Fibroblast of lung (primary cell): ENCODE results near the gene OR10H3. TPM values are rescaled to one million over a fixed set of nuclear protein-coding genes. Genes with fewer than 3 reads are reported as not detected.

Source experiments
- DNase-seq, 2 donors: peaks; one replicate each; pipeline versions ENCODE4 v3.0.0 to v3.0.0-alpha.2; 2010; ENCODE audit warnings: low read depth in 2 of 2
- H2AFZ ChIP-seq: 2 replicates; pipeline ENCODE4 v1.5.1; 2012; ENCODE audit warnings: low read length, control low read depth, inconsistent platforms
- H3K27ac ChIP-seq: 2 replicates; pipeline ENCODE4 v1.5.1; 2011; ENCODE audit warnings: low read length, control low read depth; ENCODE audit not compliant: insufficient read depth
- H3K27me3 ChIP-seq: 2 replicates; pipeline ENCODE4 v1.5.1; 2011; ENCODE audit warnings: mild to moderate bottlenecking, low read length; ENCODE audit not compliant: control insufficient read depth, insufficient read depth
- H3K36me3 ChIP-seq: 2 replicates; pipeline ENCODE4 v1.5.1; 2011; ENCODE audit warnings: low read length; ENCODE audit not compliant: control insufficient read depth, insufficient read depth
- H3K4me1 ChIP-seq: 2 replicates; pipeline ENCODE4 v1.5.1; 2011; ENCODE audit warnings: low read length; ENCODE audit not compliant: control insufficient read depth, insufficient read depth; ENCODE audit errors: extremely low read depth
- H3K4me2 ChIP-seq: 2 replicates; pipeline ENCODE4 v1.5.1; 2011; ENCODE audit warnings: low read length, control low read depth; ENCODE audit not compliant: insufficient read depth; ENCODE audit errors: extremely low read depth
- H3K4me3 ChIP-seq, 4 experiments: fragments of 200-600 bp in 1 of 4; sonication (generic) in 1 of 4; replicated peaks in 1 of 4; 2 replicates each; pipeline ENCODE4 v1.5.1; 2011 to 2016; ENCODE audit warnings: low read length in 4 of 4, low read depth in 3 of 4, mild to moderate bottlenecking in 3 of 4, control low read depth in 2 of 4, inconsistent platforms in 1 of 4, mixed read lengths in 1 of 4; ENCODE audit not compliant: insufficient read depth in 1 of 4; ENCODE audit errors: control extremely low read depth in 1 of 4
- H3K79me2 ChIP-seq: 2 replicates; pipeline ENCODE4 v1.5.1; 2012; ENCODE audit warnings: mild to moderate bottlenecking, low read length, inconsistent platforms; ENCODE audit not compliant: control insufficient read depth, insufficient read depth
- H3K9ac ChIP-seq: 2 replicates; pipeline ENCODE4 v1.5.1; 2011; ENCODE audit warnings: mild to moderate bottlenecking, low read length, control low read depth; ENCODE audit not compliant: insufficient read depth
- H3K9me3 ChIP-seq: 2 replicates; pipeline ENCODE4 v1.5.1; 2012; ENCODE audit warnings: low read depth, low read length; ENCODE audit not compliant: control insufficient read depth, insufficient read depth
- H4K20me1 ChIP-seq: 2 replicates; pipeline ENCODE4 v1.5.1; 2011; ENCODE audit warnings: low read length; ENCODE audit not compliant: control insufficient read depth, insufficient read depth; ENCODE audit errors: extremely low read depth
- CTCF ChIP-seq, 2 donors: IDR thresholded peaks in 1 of 2; conservative IDR thresholded peaks in 1 of 2; 1 replicate in 1 of 2; 2 replicates in 1 of 2; pipeline ENCODE4 v1.5.1; 2011 to 2012; ENCODE audit warnings: low read length in 2 of 2, control low read depth in 1 of 2, inconsistent platforms in 1 of 2, low read depth in 1 of 2, mild to moderate bottlenecking in 1 of 2
- EZH2 ChIP-seq: IDR thresholded peaks from 2 replicates; pipeline ENCODE4 v1.5.1; 2012; ENCODE audit warnings: low read length, control low read depth, mild to moderate bottlenecking; ENCODE audit errors: missing control alignments
- polyA plus RNA-seq, 2 donors: library from polyadenylated mRNA; depleted of rRNA in 1 of 2; stranded (reverse) in 1 of 2; unstranded in 1 of 2; fragments of >200 nt; gene quantifications; 2 replicates each; pipeline ENCODE4 v1.2.1, GENCODE V29; 2011 to 2012; ENCODE audit warnings: missing spikeins in 1 of 2
- total RNA-seq: library from RNA; depleted of rRNA; stranded (reverse); fragments of >200 nt; gene quantifications from 2 replicates; pipeline ENCODE4 v1.2.1, GENCODE V29; 2014

Gene OR10H3
- total and polyA plus RNA-seq, 2 donors (not counting 1 experiment from before 2014, with no cell fraction given): not detected

GRCh38 chr19:15727724-15728123, 10.1 kb upstream of the OR10H3 start, which contains the start of gene OR10H2:
Gene OR10H2, plus strand, starts transcription at chr19:15728024. Its CDS starts 20 bp downstream, at chr19:15728044.
- H3K9ac ChIP-seq: no peak within 1 kb of the TSS
- no peaks in the 10 kb centered on the region for H3K9me3 ChIP-seq
- no peaks in the 10 kb centered on the region for H3K4me1 ChIP-seq
- H2AFZ ChIP-seq: no peak within 1 kb of the TSS
- no peak within 1 kb of the TSS for H3K4me2 ChIP-seq
- H3K79me2 ChIP-seq: no peaks in the 10 kb centered on the region
- H4K20me1 ChIP-seq: no peaks in the 10 kb centered on the region
- H3K27ac ChIP-seq: no peak within 1 kb of the TSS
- H3K27me3 ChIP-seq: no peaks in the 10 kb centered on the region
- H3K36me3 ChIP-seq: no peaks in the 10 kb centered on the region
- no peak within 1 kb of the TSS for H3K4me3 ChIP-seq
- TF ChIP-seq CTCF (conservative IDR thresholded peaks at IDR 0.05 in 1 of 2, IDR thresholded peaks at IDR 0.05 in 1 of 2; ENCODE audit: low read depth in 1 of 2, low read length in 2 of 2) (no peak), EZH2 (no peak)
- no peak for DNase-seq

DNA sequence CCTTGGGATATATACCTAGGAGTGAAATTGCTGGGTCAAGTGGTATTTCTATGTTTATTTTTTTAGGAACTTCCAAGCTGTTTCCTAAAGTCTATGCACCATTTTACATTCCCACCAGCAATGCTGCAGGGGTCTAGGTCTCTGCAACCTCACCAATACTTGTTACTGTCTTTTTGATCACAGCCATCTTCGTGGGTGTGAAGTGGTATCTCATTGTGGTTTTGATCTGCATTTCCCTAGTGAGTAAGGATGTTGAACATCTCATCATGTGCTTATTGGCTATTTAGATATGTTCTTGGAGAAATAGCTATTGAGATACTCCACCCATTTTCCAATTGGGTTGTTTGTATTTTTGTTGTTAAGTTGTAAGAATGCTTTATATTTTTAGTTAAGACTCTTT, 7.2 kb upstream of the OR10H3 start:
- Histone ChIP-seq H4K20me1 (no peaks in the 10 kb centered on the region), H3K36me3 (no peaks in the 10 kb centered on the region), H3K4me3 (no peak overlapping the region), H2AFZ (no peak overlapping the region), H3K4me1 (no peaks in the 10 kb centered on the region), H3K4me2 (no peak overlapping the region), H3K79me2 (no peaks in the 10 kb centered on the region), H3K27ac (no peak overlapping the region), H3K27me3 (no peaks in the 10 kb centered on the region), H3K9ac (no peak overlapping the region), H3K9me3 (no peaks in the 10 kb centered on the region)
- no peak for TF ChIP-seq EZH2
- TF ChIP-seq CTCF (conservative IDR thresholded peaks at IDR 0.05 in 1 of 2, IDR thresholded peaks at IDR 0.05 in 1 of 2; ENCODE audit: low read depth in 1 of 2, low read length in 2 of 2): no peak
- DNase-seq: no peak

GRCh38 chr19:15732388-15732787, 5.4 kb upstream of the OR10H3 start:
- Histone ChIP-seq H3K27me3 (no peaks in the 10 kb centered on the region), H3K4me1 (no peaks in the 10 kb centered on the region), H3K79me2 (no peaks in the 10 kb centered on the region), H3K27ac (no peak overlapping the region), H2AFZ (no peak overlapping the region), H3K4me2 (no peak overlapping the region), H3K4me3 (no peak overlapping the region), H3K36me3 (no peaks in the 10 kb centered on the region), H3K9ac (no peak overlapping the region), H3K9me3 (no peaks in the 10 kb centered on the region), H4K20me1 (no peaks in the 10 kb centered on the region)
- DNase-seq: no peak
- TF ChIP-seq EZH2: no peak
- no peak for TF ChIP-seq CTCF (conservative IDR thresholded peaks at IDR 0.05 in 1 of 2, IDR thresholded peaks at IDR 0.05 in 1 of 2; ENCODE audit: low read depth in 1 of 2, low read length in 2 of 2)
